Endothelial cell of hepatic sinusoid (primary cell): Measurements from ENCODE around the gene ANKMY2.
"Not testable (repeated sequence)": the region's sequence is repeated elsewhere in the genome, so short reads cannot be mapped to it uniquely, and the experiment has no call there.

Experiments used
- in situ Hi-C: cut with HindIII; loops from 2 replicates; pipeline ENCODE4 v1.10.0; 2017; ENCODE audit warnings: low sequenced_read_pairs

The ANKMY2 gene

DNA sequence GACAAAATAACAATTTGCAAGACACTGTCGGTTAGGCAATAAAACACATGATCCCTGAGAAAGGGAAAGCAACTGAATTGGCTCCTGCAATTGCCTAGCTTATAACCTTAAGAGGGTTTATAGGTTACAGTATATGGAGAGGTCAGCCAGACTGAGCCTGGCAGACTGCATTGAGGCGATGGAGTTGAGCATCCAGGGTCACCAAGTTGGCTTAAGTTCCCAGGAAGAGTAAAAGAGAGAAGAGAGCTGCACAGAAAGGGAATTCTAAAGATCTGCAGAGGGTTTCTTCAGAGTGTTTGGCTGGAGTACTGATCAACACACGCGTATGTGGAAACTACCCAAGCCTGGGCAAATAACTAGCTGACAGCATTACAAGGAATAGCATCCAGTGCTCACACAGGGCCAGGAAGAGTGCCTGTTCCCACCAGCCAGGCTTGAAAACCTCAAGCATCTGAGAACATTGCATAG is 11.2 kb downstream of the ANKMY2 start:
- in situ Hi-C loops, result no loop called here

DNA sequence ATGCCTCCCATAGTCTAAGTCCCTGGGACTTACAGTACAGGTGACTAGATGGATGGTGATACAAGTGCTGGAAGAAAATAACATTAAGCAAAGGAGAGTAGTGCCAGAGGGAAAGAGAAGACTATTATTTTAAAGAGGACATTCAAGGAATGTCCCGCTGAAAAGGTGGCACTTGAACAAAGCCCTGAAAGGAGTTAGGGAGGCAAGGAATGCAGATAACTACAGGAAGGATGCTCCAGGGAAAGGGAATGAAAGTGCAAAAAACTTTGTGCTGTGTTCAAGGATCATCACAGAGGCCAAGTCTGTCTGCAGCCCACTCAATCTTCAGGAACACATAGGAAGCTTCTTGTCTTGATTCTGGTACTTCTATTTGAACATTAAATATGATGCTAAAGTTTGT is 14.9 kb downstream of the ANKMY2 start:
- in situ Hi-C loops, result no loop called here

DNA sequence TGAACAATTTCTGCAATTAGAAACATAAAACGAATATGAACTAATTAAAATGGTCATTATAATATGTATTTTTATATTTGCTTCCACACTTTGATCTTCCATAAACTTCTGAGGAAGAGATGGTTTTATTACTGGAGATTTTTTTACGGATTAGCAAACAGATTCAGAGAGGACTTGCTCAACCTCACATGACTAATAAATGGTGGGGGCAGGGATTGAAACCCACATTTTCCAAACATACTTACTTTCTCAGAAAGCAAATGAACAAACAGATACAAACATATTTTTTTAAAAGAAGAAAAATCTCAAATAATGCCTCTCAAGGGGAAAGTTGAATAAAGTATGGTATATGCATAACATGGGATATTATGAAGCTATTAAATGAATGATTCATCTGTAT is 18.3 kb downstream of the ANKMY2 start:
- in situ Hi-C loops, result no loop called here

DNA sequence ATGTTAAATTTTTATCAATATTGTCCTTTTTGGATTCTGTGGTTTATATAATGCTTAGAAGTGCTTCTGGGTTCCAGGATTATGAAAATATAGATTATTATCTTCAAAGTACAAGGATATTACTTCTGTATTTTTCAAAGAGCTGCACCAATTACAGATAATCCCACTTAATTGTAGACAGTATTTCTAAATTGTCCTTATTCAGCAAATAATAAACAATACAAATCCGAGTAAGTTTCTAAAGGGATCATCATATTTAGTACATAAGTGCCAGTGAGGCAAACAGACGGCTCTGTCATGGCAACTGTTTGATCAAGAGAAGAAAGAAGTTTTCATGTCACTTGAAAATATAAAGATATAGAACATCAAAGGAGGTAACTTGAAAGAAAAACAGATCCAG is 19.2 kb downstream of the ANKMY2 start:
- in situ Hi-C loops, result no loop called here

DNA sequence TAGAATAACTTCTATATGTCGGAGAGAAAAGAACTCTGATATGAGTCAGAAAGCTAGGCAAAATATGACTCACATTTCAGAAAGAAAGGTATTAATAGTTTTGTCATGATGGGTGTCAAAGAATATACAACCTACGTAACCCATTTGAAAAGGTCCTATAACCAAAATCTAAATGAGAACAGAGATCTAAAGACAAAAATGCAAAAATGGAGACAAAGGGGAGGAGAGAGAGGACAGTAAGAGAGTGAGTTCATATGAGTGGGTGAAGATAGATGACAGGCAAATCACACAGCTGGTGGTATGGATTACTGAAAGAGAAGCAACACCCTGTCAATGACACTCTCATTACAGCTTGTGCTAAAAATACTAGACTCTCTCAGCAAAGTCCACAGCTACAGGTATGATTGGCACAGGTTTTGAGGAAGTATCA is 25.6 kb downstream of the ANKMY2 start:
- in situ Hi-C loops, result no loop called here

DNA sequence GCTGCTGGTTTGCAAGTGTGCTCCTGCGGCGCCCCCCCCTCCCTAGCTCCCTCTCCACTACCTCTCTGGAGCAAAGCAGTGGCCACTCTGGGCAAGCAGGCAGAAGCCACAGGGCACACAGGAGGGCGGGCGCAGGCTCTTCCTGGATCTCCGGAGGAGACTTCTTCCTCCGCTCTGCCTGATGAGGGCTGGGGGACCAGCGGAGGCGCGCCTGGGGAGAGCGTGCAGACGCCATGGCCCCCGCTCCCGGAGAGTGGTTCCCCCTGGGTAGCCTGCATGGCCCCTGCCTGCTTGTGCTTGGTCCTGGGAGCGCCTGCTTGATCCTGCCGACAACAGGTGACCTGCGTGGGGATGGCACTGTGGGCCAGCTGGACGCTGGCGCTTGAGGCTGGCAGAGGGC is 29.0 kb downstream of the ANKMY2 start:
- in situ Hi-C loops, result no loop called here

DNA sequence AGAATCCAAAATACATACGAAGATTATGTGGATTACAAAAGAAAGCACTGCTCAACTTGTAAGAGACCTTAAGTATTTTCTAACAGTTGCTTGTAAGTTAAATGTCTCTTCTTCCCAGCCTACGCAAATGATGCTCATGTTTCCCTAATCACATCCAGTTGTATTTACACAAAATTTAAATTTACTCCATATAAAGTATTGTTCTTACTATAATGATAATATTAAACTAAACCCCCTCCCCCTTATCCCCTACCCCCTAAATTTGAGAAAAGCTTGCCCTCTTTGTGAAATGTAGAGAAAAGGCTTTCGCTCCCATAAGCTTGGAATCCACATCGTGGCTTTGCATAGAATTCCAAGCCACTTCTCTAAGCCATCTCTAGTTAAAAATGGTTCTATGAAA is 29.4 kb downstream of the ANKMY2 start:
- in situ Hi-C loops, result no loop called here

DNA sequence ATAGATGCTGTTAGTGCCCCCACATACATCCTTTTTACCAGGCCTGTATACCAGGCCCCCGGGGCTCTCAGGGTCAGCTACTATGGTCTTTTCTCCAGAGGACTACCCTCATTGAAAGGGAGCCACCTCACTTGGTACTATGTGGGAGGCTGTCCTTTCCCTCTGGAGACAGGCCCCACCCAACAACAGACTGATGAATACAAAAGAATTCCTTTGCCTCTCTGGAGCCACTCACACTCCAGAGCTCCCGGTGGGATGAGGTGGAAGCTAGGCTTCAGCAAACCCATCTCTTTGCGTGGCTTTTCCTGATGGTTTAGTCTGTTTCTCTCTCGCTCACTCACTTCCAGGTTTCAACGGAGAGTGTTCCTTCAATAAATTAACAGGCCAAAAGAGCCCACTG is 30.3 kb downstream of the ANKMY2 start:
- in situ Hi-C loops, result no loop called here

DNA sequence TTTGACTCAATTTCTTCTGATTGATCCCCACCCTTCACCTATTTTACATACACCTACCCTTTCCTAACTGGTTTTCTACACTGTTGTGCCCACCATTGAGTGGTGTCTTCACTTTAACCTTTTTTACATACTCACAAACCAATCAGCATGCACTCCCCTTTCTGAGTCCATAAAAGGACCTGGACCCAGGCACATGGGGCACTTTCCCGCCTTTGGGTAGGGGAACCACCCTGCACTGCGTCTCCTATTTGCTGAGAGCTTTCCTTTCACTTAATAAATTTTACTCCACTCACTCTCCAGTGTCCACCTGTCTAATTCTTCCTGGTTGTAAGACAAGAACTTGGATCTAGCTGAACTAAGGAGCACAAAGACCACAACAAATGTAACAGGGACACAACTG is 33.8 kb downstream of the ANKMY2 start:
- in situ Hi-C loops, result no loop called here

DNA sequence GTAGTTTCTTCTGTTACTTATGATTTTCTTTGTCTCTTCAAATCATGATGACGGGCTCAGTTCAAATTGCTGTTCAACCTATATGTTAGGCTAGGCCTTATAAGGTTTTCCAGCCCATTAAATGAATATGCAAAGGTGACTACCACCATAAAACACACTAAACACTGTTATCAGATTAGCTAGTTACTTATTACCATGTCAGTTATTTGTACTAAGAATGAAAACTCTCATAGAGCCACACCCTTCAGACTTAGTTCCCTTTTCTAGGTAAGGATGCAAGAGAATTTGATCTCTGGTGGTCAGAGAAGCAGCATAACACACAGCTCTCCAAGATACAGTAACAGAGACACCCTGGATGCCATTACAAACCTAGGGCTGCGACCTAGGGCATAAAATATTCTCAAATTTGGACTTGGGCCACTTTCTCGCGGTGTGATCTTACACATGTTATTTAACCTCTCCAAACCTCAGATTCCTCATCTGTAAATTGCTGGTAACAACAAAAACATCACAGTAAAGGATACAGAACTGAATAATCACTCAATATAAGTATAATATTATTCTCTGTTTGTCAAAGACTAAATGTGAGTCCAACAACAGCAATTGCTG is 35.6 kb downstream of the ANKMY2 start:
- in situ Hi-C loops, result no loop called here

DNA sequence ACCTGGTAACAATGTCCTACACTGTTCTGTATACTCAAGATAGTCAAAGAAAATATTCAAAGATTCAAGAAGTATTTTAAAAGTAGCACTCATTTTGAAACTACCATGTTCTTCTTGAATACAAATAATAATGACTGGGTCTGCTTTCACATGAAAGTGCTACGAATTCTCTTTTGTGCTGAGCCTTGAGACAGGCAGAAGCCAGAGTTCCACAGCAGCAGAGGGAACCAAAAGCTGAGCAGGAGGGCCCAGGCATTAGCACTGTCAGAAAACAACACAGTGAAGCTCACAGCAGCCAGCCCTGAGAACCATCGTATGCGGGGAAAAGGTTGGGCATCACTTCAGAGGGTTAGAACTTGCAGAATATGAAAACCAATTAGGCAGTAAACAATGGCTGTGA is 38.9 kb downstream of the ANKMY2 start:
- in situ Hi-C loops, result no loop called here

DNA sequence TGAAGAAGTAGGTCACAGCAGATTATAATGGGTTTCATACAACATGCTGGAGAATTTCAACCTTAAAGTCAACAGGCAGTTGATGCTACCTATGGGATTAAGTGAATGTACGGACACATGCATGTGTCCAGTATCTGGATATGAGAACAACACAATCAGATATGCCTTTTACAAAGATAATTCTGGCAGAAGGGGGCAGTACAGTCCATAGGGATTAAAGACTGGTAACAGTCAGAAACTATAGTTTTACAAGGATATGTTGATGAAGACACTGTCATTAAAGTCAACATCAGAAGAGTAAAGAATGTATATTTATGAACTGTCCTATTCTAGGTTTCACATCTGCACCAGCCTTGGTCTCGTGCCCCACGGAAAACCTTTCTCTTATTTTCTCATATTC is 41.5 kb downstream of the ANKMY2 start:
- in situ Hi-C loops, result no loop called here

DNA sequence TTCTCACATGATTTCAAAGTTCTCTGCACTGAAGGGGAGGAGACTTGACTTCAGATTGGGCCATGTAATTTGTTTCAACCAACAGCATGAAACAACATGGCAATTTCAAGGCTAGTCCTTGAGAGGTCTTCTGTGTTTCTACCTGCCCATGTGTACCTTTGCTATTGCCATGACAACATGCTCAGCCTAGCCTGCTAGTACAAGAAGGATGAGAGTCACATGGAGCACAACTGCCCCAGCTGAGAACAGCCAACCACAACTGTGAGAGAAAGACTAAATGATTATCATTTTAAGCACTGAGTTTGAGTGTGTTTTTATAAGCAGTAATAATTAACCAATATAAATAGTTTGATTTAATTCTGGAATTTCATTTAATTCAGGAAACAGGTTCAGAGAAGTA is 41.9 kb downstream of the ANKMY2 start:
- in situ Hi-C loops, result no loop called here

DNA sequence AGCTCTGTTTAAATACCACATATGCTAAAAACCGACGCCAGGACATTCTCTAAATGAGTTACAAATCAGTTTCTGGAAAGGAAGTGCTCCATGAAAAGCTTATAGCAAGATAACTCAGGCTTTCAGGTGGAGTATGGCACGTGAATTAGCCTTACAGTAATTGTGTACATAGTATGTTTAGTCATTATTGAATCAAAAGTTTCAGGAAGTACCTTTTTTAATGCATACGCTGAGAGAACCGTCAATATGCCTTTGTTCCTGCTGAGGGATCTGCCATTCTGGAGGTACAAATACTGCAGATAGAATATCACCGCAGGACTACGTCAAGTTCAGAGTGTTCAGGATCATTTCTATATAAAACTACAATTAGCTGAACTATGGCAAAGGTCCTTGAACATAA is 45.7 kb downstream of the ANKMY2 start:
- in situ Hi-C loops, result no loop called here

DNA sequence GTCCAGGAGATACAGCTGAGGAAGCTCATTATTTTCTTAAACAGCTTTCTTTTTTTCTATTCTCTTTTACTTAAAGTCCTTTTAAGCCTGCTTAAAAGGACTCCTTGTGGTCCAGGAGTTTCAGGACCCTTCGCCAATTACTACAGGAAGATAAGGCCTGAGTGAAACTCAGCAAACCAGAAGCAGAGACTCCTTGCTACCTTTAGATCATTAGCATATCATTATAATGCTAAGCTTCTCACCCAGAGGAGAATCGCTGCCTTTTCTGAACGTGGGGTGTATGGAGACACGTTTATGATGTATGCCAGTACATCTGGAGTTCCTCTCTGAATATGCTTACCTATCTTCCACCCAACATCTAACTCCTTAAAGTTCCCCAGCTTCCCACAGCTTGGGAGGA is 47.5 kb downstream of the ANKMY2 start:
- in situ Hi-C loops, result no loop called here

DNA sequence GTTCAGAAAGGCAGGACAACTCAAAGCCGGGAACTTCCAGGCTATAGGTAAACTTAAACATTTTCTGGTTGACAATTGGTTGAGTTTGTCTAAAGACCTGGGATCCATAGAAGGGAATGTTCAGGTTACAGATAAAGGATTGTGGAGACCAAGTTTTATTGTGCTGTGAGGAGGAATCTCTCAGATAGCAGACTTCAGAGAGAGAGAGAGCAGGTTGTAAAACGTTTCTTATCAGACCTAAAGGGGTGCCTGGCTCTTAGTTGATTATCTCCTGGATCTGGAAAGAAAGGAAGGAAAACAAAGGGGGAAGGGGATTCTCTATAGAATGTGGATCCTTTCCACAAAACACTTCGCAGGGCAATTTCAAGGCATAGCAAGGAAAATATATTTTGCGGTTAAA is 50.0 kb downstream of the ANKMY2 start:
- in situ Hi-C loops, result not testable (repeated sequence)

DNA sequence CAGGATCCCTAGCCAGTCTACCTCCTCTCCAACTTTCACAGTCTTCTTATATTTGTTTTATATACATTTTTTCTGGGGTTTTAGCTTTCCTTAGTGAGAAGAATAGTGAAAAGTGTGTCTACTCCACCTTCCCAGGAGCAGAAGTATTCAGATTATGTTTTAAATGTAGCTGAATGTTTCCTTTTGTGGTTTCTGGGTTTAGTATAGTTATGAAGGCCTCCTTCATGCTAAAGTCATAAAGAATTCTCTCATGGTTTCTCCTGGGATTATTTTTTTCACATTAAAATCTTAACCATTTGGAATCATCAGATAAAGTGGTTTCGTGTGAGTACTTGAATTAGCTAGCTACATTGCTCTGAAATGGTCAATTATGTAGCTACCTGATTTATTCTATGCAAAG is 50.9 kb downstream of the ANKMY2 start:
- in situ Hi-C loops, result no loop called here

DNA sequence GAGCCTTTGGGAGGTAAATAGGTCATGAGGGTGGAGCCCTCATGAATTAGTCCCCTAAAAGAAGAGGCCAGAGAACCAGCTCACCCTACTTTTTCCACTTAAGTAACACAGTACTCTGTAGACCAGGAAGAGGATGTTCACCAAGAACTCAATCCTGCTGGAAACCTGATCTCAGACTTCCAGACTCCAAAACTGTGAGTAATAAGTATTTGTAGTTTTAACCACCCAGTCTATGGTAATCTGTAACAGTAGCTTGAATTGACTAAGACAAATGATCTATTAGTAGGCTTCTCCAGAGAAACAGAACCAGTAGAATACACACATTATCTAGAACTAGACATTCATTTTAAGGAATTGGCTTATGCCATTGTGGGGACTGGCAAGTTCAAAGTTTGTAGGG is 51.5 kb downstream of the ANKMY2 start:
- in situ Hi-C loops, result no loop called here

DNA sequence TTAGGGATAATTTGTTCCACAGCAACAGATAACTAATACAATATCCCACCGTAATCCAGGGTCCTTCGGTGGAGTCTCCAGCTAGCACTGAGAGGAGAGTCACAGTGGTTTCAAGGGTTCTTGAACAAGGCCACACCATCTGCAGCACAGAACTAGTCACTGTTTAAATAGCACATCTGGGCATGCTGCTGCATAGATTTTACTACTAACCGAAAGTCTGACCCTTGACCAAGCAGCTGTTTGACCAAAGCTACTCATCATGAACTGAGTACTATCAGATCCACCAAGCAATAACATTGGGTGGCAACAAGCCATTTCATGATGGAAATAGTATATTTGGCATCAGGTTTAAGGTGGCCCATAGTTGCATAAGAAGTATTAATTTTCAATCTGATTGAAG is 53.2 kb downstream of the ANKMY2 start:
- in situ Hi-C loops, result no loop called here

DNA sequence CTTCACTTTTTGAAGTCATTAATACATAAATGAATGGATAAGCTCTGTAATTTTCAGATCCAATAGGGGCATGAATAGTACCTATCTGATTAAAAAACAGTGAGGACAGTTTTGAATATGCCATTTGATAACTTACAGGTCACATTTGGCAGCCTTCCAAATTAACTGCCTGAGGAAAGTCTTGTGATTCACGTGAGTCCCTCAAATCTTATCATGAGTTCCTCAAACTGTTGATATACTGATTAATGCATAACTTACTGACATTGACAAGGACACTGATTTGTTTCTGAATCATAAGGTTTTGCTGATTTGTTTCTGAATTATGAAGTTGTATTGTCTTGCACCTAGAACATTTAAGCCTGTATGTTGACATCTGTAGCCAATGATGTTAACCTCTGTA is 55.1 kb downstream of the ANKMY2 start:
- in situ Hi-C loops, result no loop called here

DNA sequence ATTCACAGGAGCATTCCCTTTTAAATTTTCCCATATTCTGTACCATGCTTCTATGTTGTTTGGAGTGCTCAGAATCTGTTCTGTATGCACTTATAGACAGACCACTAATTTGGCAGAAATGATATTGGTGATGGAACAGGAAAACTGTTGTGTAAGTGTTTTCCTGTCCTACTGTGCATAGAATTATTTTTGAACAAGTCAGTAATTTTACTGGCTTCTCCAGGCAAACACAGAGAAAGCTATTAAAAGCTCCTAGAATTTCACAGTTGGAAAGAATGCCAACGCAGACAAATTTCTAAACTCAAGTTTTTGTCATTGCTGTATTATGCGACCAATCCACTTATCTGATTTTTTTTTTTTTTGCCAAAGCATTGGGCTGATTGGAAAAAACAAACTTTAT is 55.7 kb downstream of the ANKMY2 start:
- in situ Hi-C loops, result no loop called here

DNA sequence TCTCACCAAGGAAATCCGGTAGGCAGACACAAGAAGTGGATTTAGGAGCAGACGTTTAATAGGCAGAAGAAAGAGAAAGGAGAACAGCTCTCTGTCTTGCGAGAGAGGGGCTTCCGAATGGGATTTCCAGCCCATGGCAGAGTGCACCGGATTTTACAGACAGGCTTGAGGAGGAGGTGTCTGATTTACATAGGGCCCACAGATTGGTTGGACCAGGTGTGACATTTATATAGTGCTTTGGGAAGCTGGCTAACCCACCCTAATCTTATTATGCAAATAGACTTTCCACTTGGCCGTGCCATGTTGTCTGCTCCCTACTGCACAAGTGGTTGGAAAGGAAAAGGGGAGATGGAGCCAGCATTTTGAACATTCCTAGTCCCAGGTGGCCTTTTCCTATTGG is 57.8 kb downstream of the ANKMY2 start:
- in situ Hi-C loops, result no loop called here

DNA sequence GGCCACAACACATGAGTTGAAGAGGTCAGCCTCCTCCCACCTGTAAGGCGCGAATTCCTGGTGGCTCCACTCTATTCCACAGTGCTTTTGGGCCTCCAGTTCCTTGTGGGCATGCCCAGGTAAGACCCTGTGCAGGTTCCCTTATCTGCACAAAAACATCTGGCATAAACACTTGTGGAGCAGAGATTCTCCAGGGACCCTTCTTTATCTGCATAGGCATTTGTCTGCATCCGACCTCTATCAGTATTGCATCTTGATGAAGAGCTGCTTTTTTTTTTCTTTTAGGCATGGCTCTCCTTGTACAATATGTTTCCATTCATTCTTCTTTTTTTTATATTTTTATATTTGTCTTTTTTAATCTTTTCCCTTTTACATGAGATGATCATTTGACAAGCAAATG is 58.4 kb downstream of the ANKMY2 start:
- in situ Hi-C loops, result no loop called here
